ENCODE measurements around the gene HARBI1. TPM values are rescaled to one million over a fixed set of nuclear protein-coding genes. Genes with fewer than 3 reads are reported as not detected.

The HARBI1 gene
- total and polyA plus RNA-seq, 9 of the 15 experiments (the other 6 are each of a cell fraction or from before 2014, with no cell fraction given): 3.5 to 8.4 (median 5.5) TPM

GRCh38 chr11:46643531-46643930 is 26.5 kb upstream of the HARBI1 start:
- in situ Hi-C loops (cut with MboI): no loop called here
- TF ChIP-seq ZNF518B (CRISPR knock-in tag; IDR thresholded peaks at IDR 0.05) (no peak), PHF21A (IDR thresholded peaks at IDR 0.05; ENCODE audit: borderline replicate concordance, low read depth) (no peak), POLR3A (IDR thresholded peaks at IDR 0.05; ENCODE audit: borderline replicate concordance, extremely low read depth, insufficient read depth, insufficient read length) (no peak), ZHX1 (conservative IDR thresholded peaks at IDR 0.05; ENCODE audit: low read length) (no peak), KLF1 (tag; IDR thresholded peaks at IDR 0.05) (no peak), CEBPB (tag; IDR thresholded peaks at IDR 0.05) (no peak), JUN (IDR thresholded peaks at IDR 0.05; ENCODE audit: borderline replicate concordance, low read depth, low read length) (no peak), JUN (CRISPR knock-in tag; IDR thresholded peaks at IDR 0.05; ENCODE audit: borderline replicate concordance) (no peak), ZNF212 (CRISPR knock-in tag; IDR thresholded peaks at IDR 0.05) (no peak), ZNF57 (CRISPR knock-in tag; IDR thresholded peaks at IDR 0.05) (no peak), IRF2 (CRISPR knock-in tag; IDR thresholded peaks at IDR 0.05) (no peak), RBM14 (IDR thresholded peaks at IDR 0.05; ENCODE audit: borderline replicate concordance, insufficient read depth, low read depth, low read length) (no peak), WHSC1 (IDR thresholded peaks at IDR 0.05; ENCODE audit: low read length) (no peak), HOMEZ (CRISPR knock-in tag; IDR thresholded peaks at IDR 0.05) (no peak), ETS2 (tag; IDR thresholded peaks at IDR 0.05; ENCODE audit: borderline replicate concordance, poor library complexity, severe bottlenecking) (no peak), POLR2A (conservative IDR thresholded peaks at IDR 0.05) (no peak), PHB2 (IDR thresholded peaks at IDR 0.05; ENCODE audit: low read depth) (no peak), HLTF (IDR thresholded peaks at IDR 0.05) (no peak)

More at GRCh38 chr11:46643531-46643930, 26.5 kb upstream of the HARBI1 start:
- FAIRE-seq (no peak), DNase-seq (ENCODE audit: extremely low read depth in 1 of 4, low spot score in 3 of 4) (no peak), ATAC-seq (no peak)
- no peaks in the 10 kb centered on the region for H3K4me1 ChIP-seq (replicated peaks in 1 of 2; ENCODE audit: control insufficient read depth in 2 of 2, insufficient read depth in 2 of 2, low read length in 2 of 2)
- H3K79me2 ChIP-seq (ENCODE audit: control insufficient read depth, insufficient read depth, low read length): peaks cover 4% of the 10 kb centered on the region; the same call in 1 of the 3 replicates
- no peaks in the 10 kb centered on the region for H3K27me3 ChIP-seq (ENCODE audit: control insufficient read depth in 2 of 2, insufficient read depth in 2 of 2, low read length in 2 of 2)
- no peak overlapping the region for H2AFZ ChIP-seq (ENCODE audit: low read depth, low read length)
- H3K4me2 ChIP-seq (ENCODE audit: insufficient read depth, low read length): no peak overlapping the region
- BruUV-seq (replicated peaks): no TSS peak
- WGBS (ENCODE audit: insufficient coverage, low coverage, missing lambda C conversion rate): 91% methylated on average over 3 of the region's 3 CpGs
- ChIA-PET CTCF (ENCODE audit: low intra/inter-chr PET ratio) (no interaction called here), POLR2A (interaction anchor here (0.6 to 2.2 kb wide), 4 partner anchors 9 to 33 kb away, joined by 3 to 8 read pairs (median 4); no protein-coding TSS in a partner anchor)
- no peaks in the 10 kb centered on the region for H3K9me1 ChIP-seq (ENCODE audit: control insufficient read depth, insufficient read depth, low read length)
- no peaks in the 10 kb centered on the region for H4K20me1 ChIP-seq (replicated peaks; ENCODE audit: control insufficient read depth, insufficient read depth, low read length)
- H3K9ac ChIP-seq (ENCODE audit: insufficient read depth in 1 of 2, low read depth in 2 of 2, low read length in 2 of 2): no peak overlapping the region
- H3K36me3 ChIP-seq (ENCODE audit: control insufficient read depth, insufficient read depth, low read length): peaks cover 45% of the 10 kb centered on the region
- no peak overlapping the region for H3K4me3 ChIP-seq
- intact Hi-C loops (cut with micrococcal nuclease): no loop called here
- no peak overlapping the region for H3K27ac ChIP-seq (ENCODE audit: extremely low read depth, low read depth, low read length)
- H3K9me3 ChIP-seq (replicated peaks; ENCODE audit: control insufficient read depth, insufficient read depth, low read depth, low read length): no peaks in the 10 kb centered on the region

All from K562 (cell line).